Vagina (tissue), 2 donors: Measurements from ENCODE around the gene HLA-DMA. TPM values are rescaled to one million over a fixed set of nuclear protein-coding genes. Genes with fewer than 3 reads are reported as not detected.

Experiments
- DNase-seq, 2 donors: peaks; one replicate each; pipeline ENCODE4 v3.0.0-alpha.2; 2017; ENCODE audit errors: extremely low spot score in 2 of 2
- H3K27ac ChIP-seq: fragments of 200-600 bp; sonication (generic); one replicate; pipeline ENCODE4 v1.5.1; 2019
- H3K27me3 ChIP-seq: fragments of 200-600 bp; sonication (generic); one replicate; pipeline ENCODE4 v1.5.1; 2019
- H3K36me3 ChIP-seq, 2 donors: fragments of 200-600 bp; sonication (generic); one replicate each; pipeline ENCODE4 v1.5.1; 2017 to 2019
- H3K4me1 ChIP-seq: fragments of 200-600 bp; sonication (generic); one replicate; pipeline ENCODE4 v1.5.1; 2019
- H3K4me3 ChIP-seq, 2 donors: fragments of 200-600 bp; sonication (generic); 1 replicate in 1 of 2; 2 replicates in 1 of 2; pipeline ENCODE4 v1.5.1; 2016 to 2019
- H3K9me3 ChIP-seq: fragments of 200-600 bp; sonication (generic); one replicate; pipeline ENCODE4 v1.5.1; 2019
- CTCF ChIP-seq, 3 experiments: fragments of 450-650 bp in 2 of 3; fragments of 200-600 bp in 1 of 3; sonication (generic) in 1 of 3; IDR thresholded peaks; one replicate each; pipeline ENCODE4 v1.5.1; 2017 to 2019; ENCODE audit warnings: antibody characterized with exemption in 3 of 3, mild to moderate bottlenecking in 2 of 3, moderate library complexity in 2 of 3
- POLR2A ChIP-seq, 2 donors: fragments of 450-650 bp; IDR thresholded peaks; one replicate each; pipeline ENCODE4 v1.6.1; 2017; ENCODE audit warnings: antibody characterized with exemption in 2 of 2, mild to moderate bottlenecking in 2 of 2, moderate library complexity in 2 of 2
- POLR2AphosphoS5 ChIP-seq, 2 donors: sonication (generic); formaldehyde crosslinking; IDR thresholded peaks; one replicate each; pipeline ENCODE4 v1.9.0; 2017; ENCODE audit warnings: antibody characterized with exemption in 2 of 2, mild to moderate bottlenecking in 2 of 2, low read depth in 1 of 2; ENCODE audit not compliant: insufficient read depth in 1 of 2
- intact Hi-C: fragments of 100-400 bp; cut with DNase I; formaldehyde crosslinking; loops from one replicate; pipeline ENCODE4 v1.15.1; 2023
- total RNA-seq: library from RNA; depleted of rRNA; stranded (reverse); fragments of >200 nt; gene quantifications from one replicate; pipeline ENCODE4 v1.2.3, GENCODE V29; 2016

The HLA-DMA gene
- total RNA-seq, 1 donor from 2014 or later = 27.7 TPM

DNA sequence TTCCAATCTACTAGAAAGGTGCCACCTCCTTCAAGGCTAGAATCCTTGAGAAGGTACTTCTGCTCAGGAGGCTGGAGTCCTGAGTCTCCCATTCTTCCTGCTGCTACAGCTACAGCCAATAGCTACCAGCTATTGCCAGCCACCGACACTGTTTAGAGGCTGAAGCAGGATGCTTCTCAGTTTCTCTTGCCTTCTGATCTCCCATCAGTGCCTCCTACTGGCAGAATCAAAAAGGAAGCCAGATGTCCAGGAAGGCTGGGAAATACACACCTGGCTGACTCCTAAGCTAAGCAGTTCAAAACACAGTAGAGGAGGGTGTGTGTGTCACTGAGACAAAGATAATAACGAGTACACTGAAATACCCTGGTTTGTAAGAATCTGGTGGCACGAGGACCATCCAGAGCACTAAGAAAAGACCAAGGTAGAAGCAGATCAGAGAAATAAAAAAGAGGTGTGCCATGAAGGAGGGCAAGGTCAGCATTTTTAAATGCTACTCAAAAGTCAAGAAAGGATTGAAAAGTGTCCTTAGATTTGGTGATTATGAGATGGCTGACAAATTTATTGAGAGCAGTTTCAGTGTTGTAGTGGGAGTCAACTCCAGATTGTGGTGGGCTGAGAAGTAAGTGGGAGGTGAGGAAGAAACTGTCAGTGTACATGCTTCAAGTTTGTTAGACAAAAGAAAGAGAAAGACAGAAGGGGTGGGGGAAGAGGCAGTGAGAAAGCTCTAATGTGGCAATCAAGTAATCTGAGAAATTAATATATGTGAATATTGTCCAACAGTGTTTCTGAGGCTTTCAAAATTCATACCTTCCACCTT is 2.3 kb upstream of the HLA-DMA start:
- TF ChIP-seq POLR2AphosphoS5 (IDR thresholded peaks at IDR 0.05; ENCODE audit: insufficient read depth in 1 of 2, low read depth in 1 of 2) = no peak
- TF ChIP-seq CTCF (IDR thresholded peaks at IDR 0.05) = no peak
- no peak for TF ChIP-seq POLR2A (IDR thresholded peaks at IDR 0.05)
- H3K4me1 ChIP-seq = no peaks in the 10 kb centered on the region
- no peaks in the 10 kb centered on the region for H3K27me3 ChIP-seq

GRCh38 chr6:32954267-32954666 is 1.4 kb upstream of the HLA-DMA start:
- TF ChIP-seq POLR2A (IDR thresholded peaks at IDR 0.05) (no peak), CTCF (IDR thresholded peaks at IDR 0.05) (no peak), POLR2AphosphoS5 (IDR thresholded peaks at IDR 0.05; ENCODE audit: insufficient read depth in 1 of 2, low read depth in 1 of 2) (no peak)
- H3K4me3 ChIP-seq = no peak overlapping the region
- H3K36me3 ChIP-seq = no peaks in the 10 kb centered on the region
- H3K4me1 ChIP-seq = no peaks in the 10 kb centered on the region
- intact Hi-C loops = no loop called here
- no peaks in the 10 kb centered on the region for H3K9me3 ChIP-seq
- peak in 1 of 2 donors; percentile 52 for DNase-seq
- H3K27ac ChIP-seq = no peak overlapping the region
- no peaks in the 10 kb centered on the region for H3K27me3 ChIP-seq

More for the DNA sequence above, 2.3 kb upstream of the HLA-DMA start:
- Histone ChIP-seq H3K9me3 (no peaks in the 10 kb centered on the region), H3K4me3 (no peak overlapping the region), H3K27ac (no peak overlapping the region), H3K36me3 (no peaks in the 10 kb centered on the region)
- peak in 1 of 2 donors; percentile 32 for DNase-seq
- intact Hi-C loops = no loop called here

GRCh38 chr6:32953775-32954174 is 878 bp upstream of the HLA-DMA start:
- Histone ChIP-seq H3K9me3 (no peaks in the 10 kb centered on the region), H3K4me1 (no peaks in the 10 kb centered on the region), H3K27me3 (no peaks in the 10 kb centered on the region), H3K4me3 (no peak overlapping the region), H3K36me3 (no peaks in the 10 kb centered on the region), H3K27ac (no peak overlapping the region)
- TF ChIP-seq POLR2A (IDR thresholded peaks at IDR 0.05) (no peak), POLR2AphosphoS5 (IDR thresholded peaks at IDR 0.05; ENCODE audit: insufficient read depth in 1 of 2, low read depth in 1 of 2) (no peak), CTCF (IDR thresholded peaks at IDR 0.05) (no peak)
- DNase-seq = peak in 1 of 2 donors; percentile 49
- intact Hi-C loops = no loop called here

- TF ChIP-seq POLR2A (IDR thresholded peaks at IDR 0.05) (no peak), POLR2AphosphoS5 (IDR thresholded peaks at IDR 0.05; ENCODE audit: insufficient read depth in 1 of 2, low read depth in 1 of 2) (no peak), CTCF (IDR thresholded peaks at IDR 0.05) (no peak)
- Histone ChIP-seq H3K27me3 (no peaks in the 10 kb centered on the region), H3K9me3 (no peaks in the 10 kb centered on the region), H3K4me1 (no peaks in the 10 kb centered on the region), H3K4me3 (no peak overlapping the region), H3K27ac (no peak overlapping the region), H3K36me3 (no peaks in the 10 kb centered on the region)
- intact Hi-C loops = no loop called here
- no peak for DNase-seq
Measured at GRCh38 chr6:32950449-32950848, 2.4 kb downstream of the HLA-DMA start.

GRCh38 chr6:32950010-32950409 is 2.9 kb downstream of the HLA-DMA start:
- Histone ChIP-seq H3K9me3 (no peaks in the 10 kb centered on the region), H3K27ac (no peak overlapping the region), H3K27me3 (no peaks in the 10 kb centered on the region), H3K36me3 (no peaks in the 10 kb centered on the region), H3K4me1 (no peaks in the 10 kb centered on the region), H3K4me3 (no peak overlapping the region)
- no peak for DNase-seq
- intact Hi-C loops = no loop called here
- TF ChIP-seq POLR2AphosphoS5 (IDR thresholded peaks at IDR 0.05; ENCODE audit: insufficient read depth in 1 of 2, low read depth in 1 of 2) = no peak
- no peak for TF ChIP-seq CTCF (IDR thresholded peaks at IDR 0.05)
- TF ChIP-seq POLR2A (IDR thresholded peaks at IDR 0.05) = no peak
